SKM-1 treated with dmso at 0.1 percent for 144 hours (cell line): ENCODE results near the gene MEP1B.

ENCODE experiments used
- DNase-seq: peaks from one replicate; lab custom pipeline; 2025; ENCODE audit not compliant: unreplicated experiment; lab: John Stamatoyannopoulos, UW

MEP1B gene

DNA sequence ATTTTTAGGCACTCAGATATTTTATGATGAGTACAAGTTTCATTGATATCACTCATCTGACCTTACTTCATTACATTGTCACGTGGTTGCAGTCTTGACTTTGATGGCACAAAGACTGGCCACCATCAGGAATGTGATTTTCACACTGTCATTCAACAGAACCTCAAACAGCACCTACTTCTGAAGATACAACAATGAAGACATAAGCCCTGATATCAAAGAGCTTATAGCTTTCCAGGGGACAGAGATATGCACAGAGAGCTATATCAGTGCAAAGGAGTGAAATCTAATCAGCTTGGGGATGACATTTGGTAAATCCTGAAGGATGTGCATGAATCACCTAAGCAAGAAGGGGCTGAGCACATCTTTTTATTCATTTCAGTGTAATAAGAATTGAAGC is 72.3 kb downstream of the MEP1B start:
- no peak for DNase-seq

DNA sequence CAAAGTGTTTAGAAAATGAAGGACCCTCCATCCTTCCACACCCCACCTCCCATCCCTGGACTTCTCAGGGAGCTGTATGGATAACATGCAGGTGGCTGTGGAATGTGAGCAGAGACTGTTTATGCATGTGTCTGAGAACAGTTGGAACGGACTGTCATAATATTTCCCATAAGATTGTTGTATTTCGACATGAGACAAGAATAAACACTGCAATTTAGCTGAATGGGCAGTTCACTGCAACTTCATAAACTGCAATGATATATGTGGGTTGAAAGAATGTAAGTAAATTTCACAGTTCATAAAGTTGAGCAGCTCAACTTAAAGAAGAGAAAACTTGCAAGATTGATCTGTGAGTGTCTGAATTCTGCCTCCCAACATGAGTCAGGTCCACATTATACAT is 74.6 kb downstream of the MEP1B start:
- DNase-seq: no peak

DNA sequence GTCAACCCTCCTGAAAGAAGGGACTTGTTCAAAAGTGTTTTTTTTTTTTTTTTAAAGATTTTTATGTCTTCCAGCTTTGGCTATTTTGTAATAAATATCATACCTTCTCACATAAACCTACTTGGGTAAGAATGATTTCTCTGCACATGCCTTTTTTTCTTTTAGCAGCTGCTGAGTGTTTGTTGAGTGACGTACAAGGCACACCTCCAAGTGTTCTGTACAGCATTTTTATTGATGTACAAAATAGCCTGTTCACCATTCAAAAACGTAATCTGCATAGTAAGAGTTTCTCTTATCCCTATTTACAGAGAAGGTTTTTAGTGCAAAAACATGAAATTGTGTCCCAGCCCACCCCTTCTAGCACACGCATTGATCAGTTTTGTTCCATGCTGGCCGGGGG is 77.6 kb downstream of the MEP1B start:
- no peak for DNase-seq
